ENCODE measurements around the gene GAPVD1.
A peak's percentile ranks its signal among the peaks of the same experiment; 100 is the strongest.

- TF ChIP-seq POLR2A (IDR thresholded peaks at IDR 0.05), result no peak
- peak; percentile 10 for TF ChIP-seq POLR2AphosphoS5 (IDR thresholded peaks at IDR 0.05)
Measured at GRCh38 chr9:125271081-125271480, 9.5 kb downstream of the GAPVD1 start.
